GM12801 (cell line): ENCODE data around the gene DYNC1I2.

Experiments used
- CTCF ChIP-seq: IDR thresholded peaks from one replicate; pipeline ENCODE4 v1.5.1; 2011; ENCODE audit warnings: control low read depth; ENCODE audit not compliant: insufficient read length; ENCODE audit errors: extremely low read depth

The DYNC1I2 gene

DNA sequence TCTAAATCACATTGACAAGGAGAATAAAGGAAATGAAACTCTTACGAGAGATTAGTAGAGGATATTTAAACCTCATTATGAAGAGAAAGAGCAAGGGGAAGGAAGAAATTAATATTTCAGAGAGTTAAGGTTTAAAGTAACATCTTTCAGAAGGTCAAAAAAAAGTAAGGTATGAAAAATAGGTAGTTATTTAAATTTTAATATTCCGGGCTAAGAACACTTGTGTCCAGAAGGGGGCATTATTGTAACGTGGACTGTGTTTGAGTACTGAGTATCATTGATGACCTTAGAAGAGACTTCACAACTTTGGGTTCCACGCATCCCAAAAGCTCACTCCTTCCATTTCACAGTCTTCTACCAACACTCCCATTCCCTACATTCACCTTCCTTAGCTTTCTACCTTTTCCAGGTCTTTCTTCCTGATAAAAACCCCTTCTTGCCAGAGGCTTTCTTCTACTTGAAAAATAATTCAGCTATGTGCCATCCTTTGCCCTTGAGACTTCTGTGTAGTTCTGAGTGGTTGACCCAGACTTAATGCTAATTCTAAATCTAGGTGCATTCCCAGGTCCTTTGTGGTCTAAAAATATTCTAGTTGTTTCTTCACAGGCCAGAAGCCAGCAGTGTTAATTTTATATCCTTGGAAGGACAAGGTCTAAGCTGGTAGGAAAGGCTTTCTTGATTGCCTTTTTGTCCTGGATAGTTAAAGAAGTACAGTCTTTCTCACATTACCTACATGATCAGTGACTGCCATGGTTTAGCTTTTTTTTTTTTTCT, 16.5 kb downstream of the DYNC1I2 start:
- no peak for TF ChIP-seq CTCF

DNA sequence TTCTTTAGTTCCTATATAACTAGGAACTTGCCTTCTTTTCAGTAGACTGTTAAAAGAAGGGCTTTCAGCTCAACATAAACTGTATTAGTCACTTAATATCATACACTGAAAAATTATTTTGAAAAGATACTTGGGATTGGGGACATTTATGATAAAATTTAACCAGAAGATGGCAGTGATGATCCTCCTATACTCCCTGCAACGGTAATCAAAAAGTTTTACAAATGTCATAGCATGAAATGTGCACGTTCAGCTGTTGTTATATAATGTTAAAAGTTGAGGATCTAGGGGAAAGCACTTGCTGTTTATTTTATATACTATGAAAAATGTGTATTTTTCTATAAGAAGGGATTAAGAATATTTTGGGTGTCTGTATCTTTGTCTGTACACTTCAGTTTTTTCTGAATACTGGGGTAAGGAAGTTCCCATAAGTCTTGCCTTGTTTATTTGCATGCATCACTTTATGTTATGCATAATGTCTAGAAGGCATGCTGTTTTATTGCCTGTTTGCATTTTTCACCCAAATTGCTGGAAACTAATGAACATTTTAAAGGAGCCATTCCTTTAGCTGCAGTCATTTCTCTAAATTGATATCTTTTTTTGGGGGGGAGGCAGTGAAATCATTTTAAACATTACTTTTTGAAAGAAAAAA, 19.0 kb downstream of the DYNC1I2 start:
- TF ChIP-seq CTCF: no peak

- no peak for TF ChIP-seq CTCF
Measured at GRCh38 chr2:171707752-171708151, 20.5 kb downstream of the DYNC1I2 start.

DNA sequence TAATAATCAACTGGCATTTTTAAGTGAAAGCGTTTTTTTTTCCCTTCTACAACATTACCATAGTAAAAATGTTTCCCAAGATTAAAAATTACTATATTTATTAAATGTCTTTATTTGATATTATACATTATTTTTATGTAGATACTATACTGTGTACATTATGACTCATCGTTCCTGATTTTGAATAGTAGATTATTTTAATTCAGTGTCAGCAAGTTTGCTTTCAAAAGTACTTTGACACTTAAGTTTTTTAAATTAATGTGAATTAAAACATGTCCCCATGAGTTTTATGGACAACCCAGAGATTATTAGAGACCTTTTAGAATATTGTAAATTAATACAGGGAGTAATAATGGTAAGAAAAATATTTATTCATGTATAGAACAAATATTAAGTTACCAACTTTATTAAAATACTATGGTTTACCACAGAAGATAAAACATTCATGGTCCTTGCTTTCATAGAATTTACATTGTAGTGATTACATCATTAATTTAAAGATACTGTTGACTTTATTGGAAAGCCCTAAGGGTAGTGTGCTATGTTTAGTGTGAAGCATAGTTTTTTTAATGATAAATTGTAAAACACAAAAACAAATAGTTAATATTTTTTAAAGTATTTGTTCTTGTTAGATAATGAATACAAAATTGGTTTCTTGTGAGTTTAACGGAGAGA, 21.9 kb downstream of the DYNC1I2 start:
- TF ChIP-seq CTCF: no peak

GRCh38 chr2:171711351-171711750, 24.1 kb downstream of the DYNC1I2 start:
- TF ChIP-seq CTCF: no peak

- no peak for TF ChIP-seq CTCF
Measured at GRCh38 chr2:171712051-171712450, 24.8 kb downstream of the DYNC1I2 start.

- TF ChIP-seq CTCF: no peak
Measured at GRCh38 chr2:171718720-171719119, 31.5 kb downstream of the DYNC1I2 start.
